ENCODE measurements around the gene TMEM196. TPM values are rescaled to one million over a fixed set of nuclear protein-coding genes. Genes with fewer than 3 reads are reported as not detected.

TMEM196 gene
- total RNA-seq: not detected in 2 replicates

DNA sequence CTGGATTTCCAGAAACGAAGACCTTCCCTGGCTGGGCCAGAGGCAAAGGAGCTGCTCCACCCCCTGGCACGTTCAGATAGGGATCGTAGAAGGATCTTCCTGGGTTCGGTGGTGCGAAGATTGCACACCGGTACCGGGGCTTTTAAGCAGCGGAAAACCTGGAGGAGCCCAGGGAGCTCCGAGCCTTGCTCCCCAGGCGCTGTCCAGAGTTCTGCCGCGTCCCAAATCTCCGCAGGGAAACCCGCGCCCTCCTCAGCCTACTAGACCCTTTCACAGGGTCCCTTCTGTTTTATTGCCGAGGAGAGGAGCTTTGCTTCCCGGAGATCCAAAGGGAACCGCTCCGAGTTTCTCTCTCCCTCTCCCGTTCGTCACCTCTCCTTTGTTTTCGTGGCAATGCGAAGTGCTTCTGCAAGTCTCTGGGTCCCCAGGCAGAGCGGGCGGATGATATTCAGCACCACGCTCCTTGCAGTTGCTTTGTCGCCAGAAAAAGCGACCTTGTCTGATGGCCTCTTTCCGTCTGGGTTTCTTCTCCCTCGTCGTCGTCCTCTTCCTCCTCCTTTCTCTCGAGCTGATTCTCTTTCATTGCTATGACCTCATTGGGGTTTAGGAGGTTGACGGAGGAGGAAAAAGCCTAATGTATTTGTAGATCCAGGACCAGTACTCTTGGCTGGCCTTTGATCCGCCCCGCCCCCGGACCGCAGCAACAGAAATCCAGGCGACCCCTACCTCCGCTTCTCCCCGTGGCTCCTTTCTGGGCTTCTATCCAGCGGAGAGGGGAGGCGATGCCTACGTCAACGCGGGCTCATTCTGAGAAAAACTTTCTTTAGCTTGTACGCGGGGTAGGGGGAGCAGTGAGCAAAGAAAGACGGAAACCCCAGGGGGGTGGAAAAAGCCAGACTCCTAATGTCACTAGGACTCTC, at the start of gene TMEM196:
TMEM196 (minus strand) TSS at position 777 of the 920 bp plus-strand sequence. CDS start 921 bp downstream, outside the sequence.
- peak in 1 of 2 donors; percentile 2 for DNase-seq (ENCODE audit: low read depth in 2 of 2)

DNA sequence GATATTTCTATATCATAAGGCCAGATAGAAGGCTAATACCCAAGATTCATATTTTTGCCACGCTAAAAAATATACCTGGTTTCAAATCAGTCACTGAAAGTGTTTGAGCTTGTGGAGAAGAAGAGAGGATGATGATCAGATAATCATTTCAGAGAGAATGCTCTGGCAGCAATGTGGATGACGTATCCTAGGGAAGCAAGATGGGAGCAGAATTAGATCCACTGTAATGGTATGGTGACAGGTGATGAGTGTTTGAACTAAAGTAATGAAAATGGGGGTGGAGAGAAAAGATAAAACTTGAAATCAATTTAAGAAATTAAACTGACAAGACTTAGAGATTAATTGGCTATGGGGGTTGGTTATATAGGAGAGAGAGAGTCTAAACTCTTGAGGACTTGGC, 42.7 kb upstream of the TMEM196 start:
- DNase-seq (ENCODE audit: low read depth in 2 of 2): no peak

DNA sequence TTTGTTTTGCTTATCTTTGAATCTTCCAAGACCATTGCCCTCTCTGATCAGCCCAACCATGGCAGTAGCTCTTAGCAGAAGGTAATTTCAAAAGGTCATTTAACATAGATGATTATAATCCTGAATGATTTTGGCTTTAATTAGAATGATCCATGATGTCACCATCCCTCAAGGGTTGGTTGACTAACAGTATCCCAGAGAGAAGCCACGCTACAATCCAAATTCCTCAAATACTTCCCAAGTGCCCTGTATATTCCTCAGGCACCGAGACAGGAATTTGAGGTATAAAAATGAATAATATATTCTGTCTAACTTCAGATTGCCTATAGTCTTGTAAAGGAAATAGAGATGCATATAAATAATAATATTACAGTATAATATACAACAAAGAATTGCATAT, 42.1 kb upstream of the TMEM196 start:
- no peak for DNase-seq (ENCODE audit: low read depth in 2 of 2)

DNA sequence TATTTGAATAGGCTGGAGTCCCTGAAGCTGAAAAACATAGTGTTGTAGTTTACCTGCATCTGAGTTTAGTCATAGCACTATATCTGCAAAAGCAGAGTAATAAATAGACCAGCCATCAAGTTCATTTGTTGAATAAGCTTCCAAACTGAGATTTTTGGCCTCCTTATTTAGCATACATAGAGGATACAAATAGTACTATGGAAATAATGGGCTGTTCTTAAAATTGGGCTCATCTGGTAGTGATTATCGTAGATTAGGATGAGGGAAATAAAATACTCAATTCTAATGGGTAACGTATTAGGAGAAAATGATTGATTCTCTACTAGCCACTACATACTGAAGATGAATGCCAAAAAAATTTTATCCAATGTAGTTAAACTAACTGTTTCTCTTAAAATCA, 41.4 kb upstream of the TMEM196 start:
- DNase-seq (ENCODE audit: low read depth in 2 of 2): no peak

DNA sequence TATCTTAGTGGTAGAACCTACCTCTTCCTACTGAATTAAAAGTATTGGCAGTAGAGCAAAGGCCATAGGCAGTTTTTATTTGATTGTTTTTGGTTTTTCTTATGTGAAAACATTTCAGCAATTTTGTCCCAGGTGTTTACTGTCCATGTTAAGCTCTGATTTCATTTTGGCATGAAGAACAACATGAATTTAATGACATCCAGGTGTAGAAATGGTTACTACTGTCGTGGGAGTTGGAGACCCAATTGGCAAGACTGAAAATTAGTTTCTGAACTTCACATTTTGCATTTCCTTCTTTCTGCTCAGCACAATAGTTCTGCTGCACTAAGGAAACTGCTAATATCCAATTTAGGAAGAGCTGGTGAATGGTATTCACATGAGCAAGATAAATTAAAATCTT, 38.0 kb upstream of the TMEM196 start:
- DNase-seq (ENCODE audit: low read depth in 2 of 2): no peak

DNA sequence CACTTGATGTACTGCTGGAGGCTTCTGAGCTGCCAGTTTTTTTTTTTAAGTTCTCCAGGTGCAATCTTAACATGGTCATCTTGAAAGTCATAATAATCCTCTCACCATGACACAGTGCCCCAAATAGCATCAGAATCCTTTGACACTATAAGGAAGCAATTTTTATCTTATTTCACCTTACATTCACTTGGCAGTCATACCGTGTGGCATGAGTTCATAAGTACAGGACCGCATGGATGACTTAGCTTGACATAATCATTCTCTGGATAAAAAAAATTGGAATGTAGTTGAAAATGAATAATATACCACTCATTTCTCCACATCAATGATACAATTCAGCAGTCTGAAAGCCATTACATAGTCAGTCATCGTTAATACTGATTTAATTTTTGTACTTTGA, 25.6 kb upstream of the TMEM196 start:
- DNase-seq (ENCODE audit: low read depth in 2 of 2): no peak

DNA sequence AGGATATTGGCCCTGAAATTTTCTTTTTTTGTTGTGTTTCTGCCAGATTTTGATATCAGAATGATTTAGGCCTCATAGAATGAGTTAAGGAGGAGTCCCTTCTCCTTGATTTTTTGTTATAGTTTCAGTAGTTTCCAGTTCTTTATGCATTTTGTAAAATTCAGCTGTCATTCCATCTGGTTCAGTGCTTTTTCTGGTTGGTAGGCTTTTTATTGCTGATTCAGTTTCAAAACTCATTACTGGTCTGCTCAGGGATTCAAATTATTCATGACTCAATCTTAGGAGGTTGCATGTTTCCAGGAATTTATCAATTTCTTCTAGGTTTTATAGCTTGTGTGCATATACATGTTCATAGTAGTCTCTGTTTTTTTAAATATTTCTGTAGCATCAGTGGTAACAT, 10.1 kb upstream of the TMEM196 start:
- DNase-seq (ENCODE audit: low read depth in 2 of 2): no peak

DNA sequence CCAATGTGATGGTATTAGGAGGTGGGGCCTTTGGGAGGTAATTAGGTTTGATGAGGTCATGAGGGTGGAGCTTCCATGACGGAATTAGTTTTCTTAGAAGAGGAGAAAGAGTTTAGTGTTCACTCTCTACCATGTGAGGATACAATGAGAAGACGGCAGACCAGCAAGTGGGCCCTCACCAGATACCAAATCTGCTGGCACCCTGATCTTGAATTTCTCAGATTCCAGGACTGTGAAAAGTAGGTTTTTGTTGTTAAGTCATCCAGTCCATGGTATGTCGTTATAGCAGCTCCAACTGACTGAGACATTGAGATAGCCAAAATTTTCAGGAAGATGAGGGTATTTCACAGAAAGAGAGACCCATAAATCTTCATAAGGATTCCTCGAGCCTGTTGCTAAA, 3.6 kb upstream of the TMEM196 start:
- no peak for DNase-seq (ENCODE audit: low read depth in 2 of 2)

DNA sequence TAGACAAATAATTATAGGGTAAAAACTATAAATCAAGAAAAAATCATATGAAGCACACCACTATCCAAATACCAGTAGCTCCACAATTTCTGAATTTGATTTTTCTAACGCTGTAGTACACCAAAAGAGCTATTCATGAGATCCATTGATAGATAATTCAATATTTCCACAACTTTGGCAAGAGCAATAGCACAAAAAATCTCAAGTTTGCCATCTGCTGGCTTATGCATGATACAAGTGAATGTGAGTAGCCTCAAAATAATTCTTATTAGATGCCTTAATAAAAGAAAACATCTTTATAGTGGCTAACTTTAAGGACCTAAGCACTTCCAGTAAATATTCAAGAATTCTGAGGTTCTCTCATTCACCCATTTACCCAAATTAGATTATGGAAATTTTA, 2.2 kb upstream of the TMEM196 start:
- DNase-seq (ENCODE audit: low read depth in 2 of 2): no peak

DNA sequence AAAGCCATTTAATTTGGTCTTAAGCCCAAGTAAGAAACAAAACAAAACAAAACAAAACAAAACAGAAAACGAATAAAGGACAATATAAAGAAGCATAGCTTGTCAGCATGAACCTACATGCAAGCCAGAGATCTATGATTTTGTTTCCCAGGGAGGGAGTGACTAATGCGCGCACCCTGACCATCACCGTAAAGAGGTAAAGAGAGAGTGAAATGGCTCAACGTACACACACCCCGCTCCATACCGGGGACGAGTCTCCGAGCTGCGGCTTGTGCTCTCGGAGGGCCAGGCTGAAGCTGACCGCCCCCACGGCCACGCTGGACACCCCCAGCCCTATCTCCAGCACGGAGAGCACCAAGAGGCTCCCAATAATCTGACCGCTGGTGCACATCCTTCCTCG, 1.1 kb downstream of the TMEM196 start:
- no peak for DNase-seq (ENCODE audit: low read depth in 2 of 2)

DNA sequence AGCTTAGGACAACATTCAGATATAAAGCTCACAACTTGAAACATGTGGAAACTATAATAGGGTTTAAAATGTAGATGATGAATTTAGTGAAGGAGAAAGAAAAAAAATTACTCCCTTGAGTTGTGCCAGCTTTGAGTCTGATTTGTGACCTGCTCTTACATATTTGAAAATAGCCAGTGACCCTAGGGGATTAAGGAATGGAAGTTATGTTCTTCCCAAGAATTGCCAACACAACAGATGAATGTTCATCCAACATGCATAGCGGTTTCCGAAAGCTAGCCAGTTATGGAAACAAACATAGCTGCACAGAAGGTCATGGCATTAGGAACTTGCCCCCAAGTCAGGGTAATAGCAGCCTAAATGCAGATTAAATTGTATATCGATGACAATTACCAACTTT, 10.8 kb downstream of the TMEM196 start:
- DNase-seq (ENCODE audit: low read depth in 2 of 2): no peak

DNA sequence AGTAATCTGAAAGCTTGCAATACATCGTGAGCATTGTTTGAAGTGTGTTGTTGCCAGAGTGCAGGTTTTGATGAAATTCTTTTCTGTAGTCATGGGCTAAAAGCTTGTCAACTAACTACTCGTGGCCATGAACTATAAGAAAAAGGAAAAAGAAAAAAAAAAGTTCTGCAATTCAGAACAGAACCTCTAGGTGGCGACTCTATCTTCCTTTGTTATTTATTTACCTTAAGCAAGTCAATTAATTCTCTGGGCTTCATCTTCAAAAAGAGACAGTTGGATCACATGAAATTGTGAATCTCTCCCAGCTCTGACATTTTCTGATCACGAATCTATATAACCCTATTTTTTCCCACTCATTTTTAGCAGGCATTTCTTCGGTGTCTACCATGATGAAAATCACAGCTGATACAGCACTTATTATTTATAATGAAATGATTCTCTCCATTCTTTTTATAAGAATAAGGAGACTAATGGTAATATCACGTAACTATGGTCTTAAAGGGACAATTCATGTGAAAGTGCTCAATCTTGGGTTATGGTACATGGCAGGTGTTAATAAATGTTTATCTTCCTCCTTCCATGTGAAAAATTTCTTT, 18.8 kb downstream of the TMEM196 start:
- peak; percentile 10 to 39 for DNase-seq (ENCODE audit: low read depth in 2 of 2)

DNA sequence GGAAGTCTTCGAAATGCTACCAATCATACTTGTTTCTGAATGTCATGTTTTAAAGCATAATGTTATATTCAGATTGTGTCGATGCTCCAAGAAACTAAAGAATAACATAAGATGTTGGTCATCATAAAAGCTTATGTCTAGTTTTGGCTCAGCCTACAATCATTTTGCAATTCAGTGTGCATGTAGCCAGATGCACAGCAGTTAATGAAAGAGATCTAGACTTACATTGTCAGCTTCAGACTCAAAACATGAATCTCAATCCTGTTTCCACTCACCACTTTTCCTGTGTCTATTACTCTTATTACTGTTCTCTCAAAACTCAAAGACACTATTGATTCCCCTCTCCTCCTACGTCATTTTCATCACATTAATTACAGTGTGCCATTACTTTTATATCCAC, 21.4 kb downstream of the TMEM196 start:
- no peak for DNase-seq (ENCODE audit: low read depth in 2 of 2)

DNA sequence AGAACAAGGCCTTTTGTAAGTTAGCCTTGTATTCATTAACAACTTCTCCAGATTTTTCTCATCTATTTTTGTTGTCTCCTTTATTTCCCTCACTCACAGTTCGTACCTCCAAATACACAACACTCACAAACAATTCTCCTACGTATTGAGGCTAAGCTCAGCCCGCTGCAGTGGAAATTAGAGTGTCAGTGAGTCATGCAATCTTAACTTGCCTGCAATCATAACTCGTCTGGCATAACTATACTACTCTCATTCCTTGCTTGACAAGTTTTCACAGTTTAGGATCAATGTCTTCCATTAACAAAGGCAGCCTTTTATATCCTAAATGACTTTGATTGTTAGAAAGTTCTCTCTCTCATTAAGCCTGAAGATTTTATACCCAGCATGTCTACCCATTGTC, 23.8 kb downstream of the TMEM196 start:
- DNase-seq (ENCODE audit: low read depth in 2 of 2): no peak

DNA sequence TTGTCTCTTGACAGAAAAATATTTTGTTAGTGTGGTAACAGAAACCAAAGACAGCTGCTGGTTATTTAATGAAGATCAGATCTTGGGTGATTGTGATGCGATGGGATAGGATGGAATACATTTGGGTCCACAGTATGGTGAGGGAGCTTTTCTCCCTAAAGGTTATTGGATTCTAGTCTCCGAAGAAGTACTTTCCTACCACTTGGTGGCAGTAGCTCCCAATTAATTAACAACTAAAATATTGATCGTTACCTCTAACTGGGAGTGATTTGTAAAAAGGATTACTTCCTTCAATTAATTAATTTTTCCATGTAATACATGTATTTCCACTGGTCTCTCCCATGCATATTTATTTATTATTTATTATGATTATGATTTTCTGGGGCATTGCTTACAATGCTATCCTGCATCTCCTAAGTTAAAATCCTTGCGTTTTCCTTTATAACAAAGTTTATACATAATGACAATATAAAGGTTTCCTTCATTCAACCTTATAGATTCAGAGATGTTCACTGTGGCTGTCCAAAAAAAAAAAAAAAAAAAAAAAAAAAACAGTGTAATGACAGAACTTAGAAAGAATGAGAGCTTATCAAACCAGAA, 25.6 kb downstream of the TMEM196 start:
- DNase-seq (ENCODE audit: low read depth in 2 of 2): peak; percentile 18 to 32

DNA sequence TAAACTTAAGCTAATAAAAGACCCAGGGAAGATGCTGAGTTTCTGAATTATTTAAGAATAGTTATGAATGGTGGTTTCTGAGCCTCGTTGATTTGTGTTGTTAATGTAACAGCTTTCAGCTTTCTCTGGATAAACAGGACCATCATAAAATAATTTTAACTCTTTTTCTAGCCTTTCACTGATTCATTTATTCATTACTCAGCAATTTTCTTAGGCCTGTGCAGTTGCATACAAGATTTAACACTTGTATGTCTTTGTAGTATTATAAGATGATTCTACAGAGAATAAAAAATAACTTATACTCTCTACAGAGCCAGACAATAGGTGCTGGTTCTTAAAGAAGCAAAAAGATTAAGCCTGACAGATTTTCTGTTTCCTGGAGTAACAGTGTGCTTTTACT, 29.3 kb downstream of the TMEM196 start:
- no peak for DNase-seq (ENCODE audit: low read depth in 2 of 2)

DNA sequence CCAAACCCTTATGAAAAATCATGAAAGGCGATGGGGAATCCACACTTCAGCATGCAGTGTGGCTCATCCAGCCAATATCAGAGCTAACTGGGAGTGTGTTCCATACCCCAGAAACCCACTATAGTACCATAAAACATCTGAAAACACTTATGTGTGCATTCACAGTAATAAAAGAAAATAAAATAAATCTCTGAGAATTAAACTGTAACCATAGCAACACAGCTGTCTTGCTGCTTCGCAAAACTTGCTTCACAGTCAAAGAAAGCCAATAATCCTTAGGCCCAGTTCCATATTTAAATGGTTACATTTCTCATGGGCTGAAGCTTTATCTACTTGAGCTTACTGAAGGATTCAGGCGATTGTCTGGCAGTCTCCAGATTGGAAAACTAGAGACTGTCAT, 44.7 kb downstream of the TMEM196 start:
- no peak for DNase-seq (ENCODE audit: low read depth in 2 of 2)

DNA sequence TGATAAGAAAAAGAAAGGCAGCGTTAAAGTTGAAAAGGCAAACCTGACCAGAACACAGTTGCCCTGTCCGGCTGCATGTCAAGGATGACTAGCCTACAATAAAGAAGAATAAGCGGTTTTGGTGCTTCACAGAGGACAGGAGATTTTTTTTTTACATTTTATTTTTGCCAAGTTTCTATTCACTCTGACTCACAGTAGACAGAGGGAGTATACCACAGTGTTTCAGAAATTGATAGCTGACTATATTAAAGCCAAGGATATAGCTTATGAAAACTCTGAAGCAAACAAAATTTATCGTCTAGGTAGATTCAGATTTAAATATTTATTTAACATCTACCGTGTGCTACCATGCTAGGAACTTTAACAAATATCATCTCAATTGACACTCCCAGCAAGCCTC, 47.6 kb downstream of the TMEM196 start:
- no peak for DNase-seq (ENCODE audit: low read depth in 2 of 2)

DNA sequence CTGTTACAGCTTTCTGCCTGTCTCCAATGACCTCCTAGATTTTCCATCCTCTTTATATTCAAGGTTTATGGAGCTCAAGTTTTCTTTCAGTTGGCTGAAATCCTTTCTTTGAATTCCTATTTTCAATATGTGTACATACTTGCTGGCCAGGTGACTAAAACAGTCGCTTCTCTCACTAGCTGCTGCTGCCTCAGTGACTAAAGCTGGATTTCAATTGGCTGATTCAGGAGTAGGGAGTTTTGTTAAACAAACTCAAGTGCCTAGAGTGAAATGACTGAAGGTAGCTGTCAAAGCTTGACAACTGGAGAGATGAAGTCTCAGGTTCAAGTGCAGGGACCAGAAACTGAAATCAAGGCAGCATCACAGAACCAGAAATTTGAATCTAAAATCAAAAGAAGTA, 57.9 kb downstream of the TMEM196 start:
- no peak for DNase-seq (ENCODE audit: low read depth in 2 of 2)

DNA sequence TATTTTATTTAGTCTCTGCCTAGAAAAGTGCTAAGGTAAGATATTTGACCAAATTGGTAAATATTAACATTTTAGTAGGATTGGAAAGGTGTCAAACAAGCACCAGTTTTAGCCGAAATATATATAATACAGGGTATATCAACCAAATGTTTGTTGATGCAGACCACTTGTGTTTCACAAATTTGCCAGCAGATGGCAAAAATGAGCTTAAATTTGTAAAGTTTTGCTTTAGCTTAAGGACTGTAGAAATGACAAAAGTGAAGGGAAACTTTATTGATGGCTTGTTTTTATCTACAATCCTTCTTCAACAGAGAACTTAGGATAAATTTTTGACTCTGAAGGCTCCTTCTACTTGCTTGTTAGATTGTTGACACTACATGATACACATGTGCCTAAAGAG, 59.7 kb downstream of the TMEM196 start:
- peak; percentile 45 to 59 for DNase-seq (ENCODE audit: low read depth in 2 of 2)

DNA sequence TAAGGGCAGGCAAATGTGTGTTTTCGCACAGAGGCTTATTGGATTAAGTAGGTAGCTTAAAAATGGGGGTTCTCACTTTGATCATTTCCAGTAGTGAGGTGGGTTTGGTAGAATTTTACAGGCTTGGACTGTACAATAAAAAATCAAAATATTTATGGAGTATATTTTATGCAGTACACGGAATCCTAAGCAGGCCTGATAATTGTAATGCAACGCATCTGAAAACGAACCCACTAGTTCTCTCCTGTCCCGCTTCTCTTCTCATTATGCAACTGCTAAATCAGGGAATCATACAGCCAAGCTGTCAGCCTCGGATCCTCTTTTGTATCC, 64.2 kb downstream of the TMEM196 start:
- no peak for DNase-seq (ENCODE audit: low read depth in 2 of 2)

DNA sequence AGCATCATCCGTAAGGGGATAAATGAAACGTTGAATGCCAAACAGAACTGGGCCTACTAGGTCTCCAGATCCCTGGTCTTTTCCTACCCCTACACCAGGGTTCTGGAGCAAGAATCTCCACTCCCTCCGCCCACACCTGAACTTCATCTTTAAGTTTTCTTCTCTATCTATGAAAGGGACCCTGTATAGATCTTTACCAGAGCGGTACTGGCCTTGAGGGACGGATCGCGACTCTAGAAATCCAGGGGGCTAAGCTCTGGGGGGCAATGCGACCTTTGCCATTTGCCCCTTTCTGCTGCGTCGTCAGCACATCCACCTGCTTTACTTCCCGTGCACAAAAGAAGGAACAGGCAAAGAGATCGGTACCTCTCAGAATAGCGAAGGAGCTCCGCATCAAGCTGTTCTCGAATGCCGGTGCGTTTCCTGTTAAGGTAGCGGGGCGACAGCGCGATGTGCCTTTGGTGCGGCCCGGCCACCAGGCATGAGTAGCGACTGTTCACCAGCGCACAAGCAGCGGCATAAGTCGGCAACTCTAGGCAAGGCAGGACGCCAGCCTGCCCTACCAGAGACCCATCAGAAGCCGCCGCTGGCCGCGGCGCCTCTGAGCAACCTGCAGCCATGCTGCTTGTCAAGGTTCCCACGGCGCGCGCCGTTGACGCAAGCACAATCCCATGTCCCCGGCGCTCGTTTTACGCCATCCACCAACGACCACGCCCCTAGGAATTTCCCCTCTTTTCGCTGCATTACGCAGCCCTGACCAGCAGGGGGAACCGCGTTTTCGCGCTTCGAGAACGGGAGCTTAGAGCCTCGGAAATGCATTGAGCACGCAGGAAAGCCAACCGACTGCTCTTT, 64.8 kb downstream of the TMEM196 start, which contains the start of gene POLR1F:
POLR1F (minus strand) TSS at position 641 of the 852 bp plus-strand sequence; CDS start at position 620, 21 bp downstream.
- peak; percentile 89 to 95 for DNase-seq (ENCODE audit: low read depth in 2 of 2)
